GM18511 (cell line): ENCODE results near the gene TBXAS1.

Experiments
- ATAC-seq: cut with Tn5 transposase; IDR thresholded peaks from one replicate; pipeline ENCODE4 v1.9.1; 2021; ENCODE audit warnings: mild to moderate bottlenecking, moderate library complexity; ENCODE audit not compliant: unreplicated experiment

TBXAS1 gene

GRCh38 chr7:140039896-140040295 lies 210.8 kb downstream of the TBXAS1 start:
- ATAC-seq, result no peak

GRCh38 chr7:140041659-140042385 lies 212.8 kb downstream of the TBXAS1 start:
- ATAC-seq, result no peak

GRCh38 chr7:140042386-140042670 lies 213.3 kb downstream of the TBXAS1 start:
- ATAC-seq, result no peak

- no peak for ATAC-seq
These were observed 215.2 kb downstream of the TBXAS1 start for GRCh38 chr7:140044251-140044650.

GRCh38 chr7:140045697-140046096 lies 216.6 kb downstream of the TBXAS1 start:
- no peak for ATAC-seq

- ATAC-seq, result no peak
These were observed 218.1 kb downstream of the TBXAS1 start for GRCh38 chr7:140047197-140047596.

GRCh38 chr7:140048138-140048537 lies 219.1 kb downstream of the TBXAS1 start:
- no peak for ATAC-seq

- ATAC-seq, result no peak
These were observed 219.9 kb downstream of the TBXAS1 start for GRCh38 chr7:140048989-140049338.

- no peak for ATAC-seq
These were observed 220.4 kb downstream of the TBXAS1 start for GRCh38 chr7:140049339-140050024.

- no peak for ATAC-seq
These were observed 221.0 kb downstream of the TBXAS1 start for GRCh38 chr7:140050100-140050499.

- ATAC-seq, result no peak
These were observed 222.8 kb downstream of the TBXAS1 start for GRCh38 chr7:140051820-140052219.

- peak; percentile 94 for ATAC-seq
These were observed 224.9 kb downstream of the TBXAS1 start for GRCh38 chr7:140053812-140054539.

GRCh38 chr7:140054751-140055150 lies 225.7 kb downstream of the TBXAS1 start:
- ATAC-seq, result no peak

- no peak for ATAC-seq
These were observed 226.8 kb downstream of the TBXAS1 start for GRCh38 chr7:140055833-140056232.

GRCh38 chr7:140056431-140057142 lies 227.5 kb downstream of the TBXAS1 start:
- ATAC-seq, result no peak

- no peak for ATAC-seq
These were observed 228.1 kb downstream of the TBXAS1 start for GRCh38 chr7:140057143-140057535.

- ATAC-seq, result no peak
These were observed 229.5 kb downstream of the TBXAS1 start for GRCh38 chr7:140058517-140058916.

- ATAC-seq, result no peak
These were observed 230.5 kb downstream of the TBXAS1 start for GRCh38 chr7:140059273-140060242.

- no peak for ATAC-seq
These were observed 231.2 kb downstream of the TBXAS1 start for GRCh38 chr7:140060243-140060630.
